Left colon (tissue), 2 donors: ENCODE data around the gene RNU6-9. TPM values are rescaled to one million over a fixed set of nuclear protein-coding genes. Genes with fewer than 3 reads are reported as not detected.
A peak's percentile ranks its signal among the peaks of the same experiment; 100 is the strongest.
"Not testable (repeated sequence)": the region's sequence is repeated elsewhere in the genome, so short reads cannot be mapped to it uniquely, and the experiment has no call there.

Experiments used
- ATAC-seq: fragments of 200-7000 bp; cut with Tn5 transposase; one replicate; pipeline ENCODE4 v1.9.1; 2020; ENCODE audit warnings: mild to moderate bottlenecking, moderate library complexity
- DNase-seq, 2 donors: peaks; one replicate each; pipeline ENCODE4 v3.0.0-alpha.2; 2020
- intact Hi-C, 2 donors: fragments of 100-400 bp; cut with DNase I in 1 of 2; cut with micrococcal nuclease in 1 of 2; formaldehyde crosslinking; loops; one replicate each; pipeline versions ENCODE4 v1.11.2 to v1.14.0; 2022; cut with DNase I, micrococcal nuclease
- long read RNA-seq: library from polyadenylated mRNA; unstranded; transcript quantifications from one replicate; pipeline ENCODE4 v2.0.0, GENCODE V29; 2021
- total RNA-seq, 2 donors: library from RNA; stranded (reverse); fragmentation: NEBNext Ultra II Directional; extraction: Animal tissue kit (Norgen Biotek cat#: 25700); gene quantifications; one replicate each; pipeline ENCODE4 v1.2.1, GENCODE V29; 2021
- donor health status: DM: no; HTN: no; CAD: no.
- donor health status: DM: yes; HTN: yes; CAD: no.

The RNU6-9 gene
- total RNA-seq, result not detected
- long read RNA-seq, result 0 reads

- DNase-seq (peak; percentile 91 to 93), ATAC-seq (peak; percentile 92)
- intact Hi-C loops, result no loop called here
Observed at GRCh38 chr19:892894-893689, at the start of gene RNU6-9, which contains the start of gene MED16. TSS of gene RNU6-9 (plus strand) at chr19:893484. TSS of gene MED16 (minus strand) at chr19:893187. CDS start at chr19:891131, 2,056 bp downstream.

- ATAC-seq (peak; percentile 60), DNase-seq (no peak)
- intact Hi-C loops, result no loop called here
Observed at GRCh38 chr19:843836-844545, 49.3 kb upstream of the RNU6-9 start.

GRCh38 chr19:844546-844971 is 48.7 kb upstream of the RNU6-9 start:
- intact Hi-C loops, result no loop called here
- peak; percentile 14 for ATAC-seq
- no peak for DNase-seq

DNA sequence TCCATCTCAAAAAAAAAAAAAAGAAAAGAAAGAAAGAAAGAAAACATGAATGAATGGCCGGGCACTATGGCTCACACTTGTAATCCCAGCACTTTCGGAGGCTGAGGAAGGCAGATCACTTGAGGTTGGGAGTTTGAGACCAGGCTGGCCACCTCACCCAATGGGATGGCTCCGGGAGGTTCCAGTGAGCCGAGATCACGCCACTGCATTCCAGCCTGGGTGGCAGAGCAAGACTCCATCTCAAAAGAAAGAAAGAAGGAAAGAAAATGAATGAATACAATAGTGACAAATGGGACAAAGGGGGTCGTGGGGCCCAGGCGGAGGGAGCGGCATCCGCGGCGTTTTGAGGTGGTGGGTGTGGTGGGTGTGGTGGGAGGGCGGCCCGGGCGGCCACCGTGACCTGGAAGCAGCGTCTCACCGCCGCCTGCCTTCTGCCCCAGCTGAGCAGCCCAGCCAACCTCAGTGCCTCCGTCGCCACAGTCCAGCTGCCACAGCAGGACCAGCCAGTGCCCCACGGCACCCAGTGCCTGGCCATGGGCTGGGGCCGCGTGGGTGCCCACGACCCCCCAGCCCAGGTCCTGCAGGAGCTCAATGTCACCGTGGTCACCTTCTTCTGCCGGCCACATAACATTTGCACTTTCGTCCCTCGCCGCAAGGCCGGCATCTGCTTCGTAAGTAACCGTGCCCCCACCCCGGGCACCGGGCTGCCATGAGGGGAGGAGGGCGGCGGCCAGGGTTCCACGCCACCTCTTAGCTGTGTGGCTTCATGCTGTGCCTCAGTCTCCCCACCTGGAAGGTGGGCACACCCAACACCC is 47.4 kb upstream of the RNU6-9 start:
- ATAC-seq, result no peak
- intact Hi-C loops, result no loop called here
- DNase-seq, result no peak

DNA sequence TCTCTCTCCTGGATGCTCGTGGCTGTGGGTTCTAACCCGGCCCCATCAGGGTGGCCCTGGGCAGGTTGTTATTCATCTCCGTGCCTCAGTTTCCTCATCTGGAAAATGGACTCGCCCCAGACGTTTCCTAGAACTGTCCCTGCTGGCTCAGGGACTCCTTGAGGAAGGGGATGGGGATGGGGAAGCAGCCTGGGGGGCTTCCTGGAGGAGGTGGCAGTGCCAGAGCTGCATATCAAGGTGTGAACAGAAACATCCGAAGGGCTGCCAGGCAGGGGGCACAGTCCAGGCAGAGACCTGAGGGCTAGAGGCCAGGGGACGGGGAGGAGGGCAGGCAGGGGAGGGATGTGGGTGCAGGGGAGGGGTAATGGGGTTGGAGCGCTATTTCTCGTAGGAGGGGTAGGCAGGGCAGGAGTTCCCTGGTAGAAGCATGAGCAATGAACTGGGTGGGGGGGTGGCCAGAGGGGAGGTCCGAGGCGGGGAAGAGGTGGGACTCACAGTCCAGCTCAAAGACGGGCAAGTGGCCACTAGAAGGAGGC is 44.8 kb upstream of the RNU6-9 start:
- DNase-seq, result no peak
- intact Hi-C loops, result no loop called here
- no peak for ATAC-seq

GRCh38 chr19:849195-849594 is 44.1 kb upstream of the RNU6-9 start:
- DNase-seq, ATAC-seq, intact Hi-C loops: not testable (repeated sequence)

DNA sequence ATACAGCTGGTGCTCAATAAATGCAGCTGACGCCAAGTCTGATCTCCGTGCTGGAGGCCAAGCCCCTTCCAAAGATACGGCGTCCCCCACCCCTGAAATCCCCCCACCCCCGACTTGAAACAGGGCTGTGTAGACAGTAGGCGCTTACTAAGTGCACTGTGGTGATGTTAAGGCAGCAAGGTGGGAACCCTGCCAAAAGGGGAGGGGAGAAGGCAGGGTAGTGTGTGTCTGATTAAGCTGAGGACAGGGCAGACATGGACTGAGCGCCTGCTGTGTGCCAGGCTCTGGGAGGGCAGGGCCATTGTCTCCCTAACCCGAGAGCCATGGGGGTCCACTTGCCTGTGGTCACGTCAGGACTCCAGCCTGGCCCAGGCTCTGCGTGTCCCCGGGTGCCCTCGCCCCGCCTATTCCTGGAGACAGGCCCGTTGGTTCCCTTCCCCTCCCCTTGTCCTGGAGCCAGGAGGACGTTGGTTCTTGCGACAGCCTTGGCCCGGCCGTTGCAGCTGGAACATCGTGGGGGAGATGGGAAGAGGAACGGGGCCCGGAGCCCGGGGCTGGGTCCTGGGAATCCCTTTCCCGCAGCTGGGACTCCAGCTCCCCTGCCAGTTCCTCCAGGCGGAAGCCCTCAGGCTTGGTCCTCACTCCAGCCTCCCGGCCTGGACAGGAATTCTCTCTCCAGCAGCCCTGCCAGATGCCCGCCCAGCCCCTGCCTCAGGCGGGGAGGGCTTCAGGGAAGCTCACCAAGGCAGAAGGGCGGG is 42.9 kb upstream of the RNU6-9 start:
- peak; percentile 80 for ATAC-seq
- intact Hi-C loops, result no loop called here
- peak; percentile 70 to 86 for DNase-seq

GRCh38 chr19:850979-851335 is 42.3 kb upstream of the RNU6-9 start:
- DNase-seq (no peak), ATAC-seq (no peak)
- intact Hi-C loops, result no loop called here

GRCh38 chr19:852136-853013 is 40.9 kb upstream of the RNU6-9 start, which contains the start of gene ELANE:
TSS of gene ELANE (plus strand) at chr19:852303. CDS start at chr19:852329, 26 bp downstream.
- DNase-seq (no peak), ATAC-seq (no peak)
- intact Hi-C loops, result no loop called here

GRCh38 chr19:853014-853585 is 40.2 kb upstream of the RNU6-9 start:
- intact Hi-C loops, result no loop called here
- no peak for DNase-seq
- ATAC-seq, result no peak

GRCh38 chr19:853614-854220 is 39.6 kb upstream of the RNU6-9 start:
- DNase-seq, intact Hi-C loops, ATAC-seq: not testable (repeated sequence)

DNA sequence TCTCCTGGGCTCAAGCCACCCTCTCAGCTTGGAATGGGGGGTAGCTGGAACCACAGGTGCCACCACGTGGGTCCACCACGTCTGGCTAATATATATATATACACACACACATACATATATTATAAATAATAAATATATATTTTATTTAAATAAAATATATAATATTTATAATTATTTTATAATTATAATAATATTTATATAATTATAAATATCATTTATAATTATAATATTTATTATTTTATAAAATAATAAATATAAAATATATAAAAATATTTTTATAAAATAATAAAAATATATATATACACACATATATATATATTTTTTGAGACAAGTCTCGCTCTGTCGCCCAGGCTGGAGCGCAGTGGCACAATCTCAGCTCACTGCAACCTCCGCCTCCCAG is 38.7 kb upstream of the RNU6-9 start:
- intact Hi-C loops, result no loop called here
- DNase-seq (no peak), ATAC-seq (no peak)

GRCh38 chr19:855142-855541 is 38.1 kb upstream of the RNU6-9 start:
- DNase-seq (no peak), ATAC-seq (no peak)
- intact Hi-C loops, result no loop called here

DNA sequence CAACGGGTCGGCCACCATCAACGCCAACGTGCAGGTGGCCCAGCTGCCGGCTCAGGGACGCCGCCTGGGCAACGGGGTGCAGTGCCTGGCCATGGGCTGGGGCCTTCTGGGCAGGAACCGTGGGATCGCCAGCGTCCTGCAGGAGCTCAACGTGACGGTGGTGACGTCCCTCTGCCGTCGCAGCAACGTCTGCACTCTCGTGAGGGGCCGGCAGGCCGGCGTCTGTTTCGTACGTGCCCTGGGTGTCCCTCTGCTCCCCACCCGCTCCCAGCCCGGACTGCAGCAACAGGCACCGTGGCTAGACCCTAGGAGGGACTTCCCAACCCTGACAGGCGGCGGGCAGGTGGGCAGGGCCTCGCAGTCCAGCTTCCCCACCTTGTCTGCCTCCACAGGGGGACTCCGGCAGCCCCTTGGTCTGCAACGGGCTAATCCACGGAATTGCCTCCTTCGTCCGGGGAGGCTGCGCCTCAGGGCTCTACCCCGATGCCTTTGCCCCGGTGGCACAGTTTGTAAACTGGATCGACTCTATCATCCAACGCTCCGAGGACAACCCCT is 37.6 kb upstream of the RNU6-9 start:
- ATAC-seq, result no peak
- no peak for DNase-seq
- intact Hi-C loops, result no loop called here

DNA sequence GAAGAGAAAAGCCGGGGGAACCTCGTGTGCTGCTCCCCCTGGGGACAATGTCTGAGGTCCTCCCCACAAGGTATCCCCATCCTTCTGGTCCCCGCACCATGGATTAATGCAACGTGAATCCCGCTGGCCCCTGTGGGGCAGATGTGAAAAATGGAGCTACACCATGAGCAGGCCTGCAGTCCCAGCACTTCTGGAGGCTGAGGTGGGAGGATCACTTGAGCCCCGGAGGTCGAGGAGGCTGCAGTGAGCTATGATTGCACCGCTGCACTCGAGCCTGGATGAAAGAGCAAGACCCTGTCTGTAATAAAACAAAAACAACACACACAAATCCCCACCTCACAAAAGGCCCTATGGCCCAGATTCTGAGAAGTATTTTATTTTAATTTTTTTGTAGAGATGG is 35.0 kb upstream of the RNU6-9 start:
- intact Hi-C loops, result no loop called here
- DNase-seq, result no peak

More for the DNA sequence above, 35.0 kb upstream of the RNU6-9 start:
- ATAC-seq, result no peak
